Activated CD4-positive, alpha-beta T cell treated with anti-CD3 and anti-CD28 coated beads, Interleukin-2, amount 50 U/mL, for 16 hours (primary cell): ENCODE results near the gene LTA.

Experiments used
- DNase-seq: peaks from one replicate; pipeline ENCODE4 v3.0.0-alpha.2; 2020

The LTA gene, protein sequence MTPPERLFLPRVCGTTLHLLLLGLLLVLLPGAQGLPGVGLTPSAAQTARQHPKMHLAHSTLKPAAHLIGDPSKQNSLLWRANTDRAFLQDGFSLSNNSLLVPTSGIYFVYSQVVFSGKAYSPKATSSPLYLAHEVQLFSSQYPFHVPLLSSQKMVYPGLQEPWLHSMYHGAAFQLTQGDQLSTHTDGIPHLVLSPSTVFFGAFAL

DNA sequence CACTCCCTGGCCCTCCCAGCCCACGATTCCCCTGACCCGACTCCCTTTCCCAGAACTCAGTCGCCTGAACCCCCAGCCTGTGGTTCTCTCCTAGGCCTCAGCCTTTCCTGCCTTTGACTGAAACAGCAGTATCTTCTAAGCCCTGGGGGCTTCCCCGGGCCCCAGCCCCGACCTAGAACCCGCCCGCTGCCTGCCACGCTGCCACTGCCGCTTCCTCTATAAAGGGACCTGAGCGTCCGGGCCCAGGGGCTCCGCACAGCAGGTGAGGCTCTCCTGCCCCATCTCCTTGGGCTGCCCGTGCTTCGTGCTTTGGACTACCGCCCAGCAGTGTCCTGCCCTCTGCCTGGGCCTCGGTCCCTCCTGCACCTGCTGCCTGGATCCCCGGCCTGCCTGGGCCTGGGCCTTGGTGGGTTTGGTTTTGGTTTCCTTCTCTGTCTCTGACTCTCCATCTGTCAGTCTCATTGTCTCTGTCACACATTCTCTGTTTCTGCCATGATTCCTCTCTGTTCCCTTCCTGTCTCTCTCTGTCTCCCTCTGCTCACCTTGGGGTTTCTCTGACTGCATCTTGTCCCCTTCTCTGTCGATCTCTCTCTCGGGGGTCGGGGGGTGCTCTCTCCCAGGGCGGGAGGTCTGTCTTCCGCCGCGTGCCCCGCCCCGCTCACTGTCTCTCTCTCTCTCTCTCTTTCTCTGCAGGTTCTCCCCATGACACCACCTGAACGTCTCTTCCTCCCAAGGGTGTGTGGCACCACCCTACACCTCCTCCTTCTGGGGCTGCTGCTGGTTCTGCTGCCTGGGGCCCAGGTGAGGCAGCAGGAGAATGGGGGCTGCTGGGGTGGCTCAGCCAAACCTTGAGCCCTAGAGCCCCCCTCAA lies at the start of gene LTA:
TSS of gene LTA (plus strand) at position 249 of the 871 bp plus-strand sequence. CDS start at position 703, 454 bp downstream.
- peak; percentile 87 for DNase-seq

DNA sequence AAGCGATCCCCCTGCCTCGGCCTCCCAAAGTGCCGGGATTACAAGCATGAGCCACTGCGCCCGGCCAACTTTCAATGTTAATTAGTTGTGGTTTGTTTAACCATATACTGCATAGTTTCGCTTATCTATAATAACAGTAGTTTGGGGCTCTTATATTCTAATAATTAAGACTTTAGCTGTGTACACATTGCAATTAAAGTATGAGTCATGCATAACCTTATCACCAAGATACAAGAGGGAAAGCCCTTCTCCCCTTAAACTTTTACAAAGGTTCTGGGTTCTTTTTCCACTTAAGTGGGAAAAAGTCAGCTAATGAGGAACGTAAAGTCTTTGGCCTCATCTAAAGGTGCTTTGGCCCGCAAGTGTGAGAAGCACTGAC lies 46.5 kb upstream of the LTA start:
- DNase-seq, result no peak

DNA sequence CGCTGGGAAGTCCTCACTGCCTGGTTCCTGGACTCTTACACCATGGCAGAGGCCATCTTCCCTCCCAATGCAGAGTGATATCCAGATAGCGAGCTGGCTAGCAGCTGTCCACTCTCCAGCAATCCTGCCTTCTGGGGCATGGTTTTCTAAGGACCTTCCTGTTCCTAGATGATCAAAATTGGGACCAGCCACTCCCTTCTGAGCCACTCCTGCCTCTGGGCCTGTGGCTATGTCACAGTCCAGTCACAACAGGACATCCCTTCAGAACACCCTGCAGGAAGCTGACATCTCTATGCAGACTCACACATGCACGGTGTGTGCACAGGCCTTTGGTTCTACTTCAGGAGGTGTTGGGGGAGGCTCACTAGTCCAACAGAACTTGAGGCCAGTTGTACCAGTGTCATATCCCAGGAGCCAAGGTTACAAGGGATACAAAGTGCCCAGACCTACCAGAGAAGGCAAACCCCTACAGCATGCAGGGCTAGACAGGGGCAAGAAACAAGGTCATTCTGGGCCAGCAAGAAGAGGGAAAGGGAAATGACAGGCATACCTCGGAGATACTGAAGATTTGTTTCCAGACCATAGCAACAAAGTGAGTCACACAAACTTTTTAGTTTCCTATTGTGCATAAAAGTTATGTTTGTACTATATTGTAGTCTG lies 46.0 kb upstream of the LTA start:
- no peak for DNase-seq

DNA sequence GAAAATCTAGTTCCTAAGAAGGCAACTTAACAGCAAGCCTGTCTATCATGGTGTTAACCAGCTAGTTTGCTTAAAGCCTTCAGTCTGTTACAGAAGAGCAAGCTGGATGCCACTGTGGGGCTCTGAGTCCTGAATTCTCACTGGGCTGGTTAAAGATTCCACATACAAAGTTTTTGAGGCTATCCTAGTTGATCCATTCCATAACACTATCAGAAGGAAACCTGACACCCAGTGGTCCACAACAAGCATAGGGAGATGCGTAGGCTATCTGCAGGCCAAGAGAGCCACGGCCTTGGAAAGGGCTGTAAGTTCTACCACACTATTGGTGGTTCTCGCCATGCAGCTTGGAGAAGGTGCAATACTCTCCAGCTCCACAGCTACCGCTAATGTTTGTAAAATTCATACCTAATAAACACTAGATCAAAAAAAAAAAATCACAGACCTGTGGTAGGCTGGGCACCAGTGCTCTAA lies 43.7 kb upstream of the LTA start:
- no peak for DNase-seq

DNA sequence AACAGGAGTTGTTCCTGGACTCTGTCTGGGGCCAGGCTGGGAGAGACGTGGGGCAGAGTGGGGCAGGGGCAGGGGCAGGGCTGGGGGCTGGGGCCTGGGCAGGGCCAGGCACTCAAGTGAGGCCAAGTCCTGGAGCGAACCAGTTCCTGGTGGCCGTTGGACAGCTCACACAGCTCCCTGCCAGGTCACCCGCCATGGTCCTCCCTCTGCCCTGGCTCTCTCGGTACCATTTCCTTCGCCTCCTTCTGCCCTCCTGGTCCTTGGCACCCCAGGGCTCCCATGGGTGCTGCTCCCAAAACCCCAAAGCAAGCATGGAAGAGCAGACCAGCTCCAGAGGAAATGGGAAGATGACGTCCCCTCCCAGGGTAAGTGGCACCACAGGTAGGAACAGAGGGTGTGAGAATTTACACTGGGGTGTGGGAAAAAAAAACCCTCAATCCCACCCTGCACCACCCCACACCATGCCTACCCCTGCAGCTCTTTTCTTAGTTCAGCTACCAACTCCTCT lies 43.2 kb upstream of the LTA start, which contains the start of gene MCCD1:
TSS of gene MCCD1 (plus strand) at position 142 of the 508 bp plus-strand sequence. CDS start at position 195, 53 bp downstream.
- DNase-seq, result no peak

DNA sequence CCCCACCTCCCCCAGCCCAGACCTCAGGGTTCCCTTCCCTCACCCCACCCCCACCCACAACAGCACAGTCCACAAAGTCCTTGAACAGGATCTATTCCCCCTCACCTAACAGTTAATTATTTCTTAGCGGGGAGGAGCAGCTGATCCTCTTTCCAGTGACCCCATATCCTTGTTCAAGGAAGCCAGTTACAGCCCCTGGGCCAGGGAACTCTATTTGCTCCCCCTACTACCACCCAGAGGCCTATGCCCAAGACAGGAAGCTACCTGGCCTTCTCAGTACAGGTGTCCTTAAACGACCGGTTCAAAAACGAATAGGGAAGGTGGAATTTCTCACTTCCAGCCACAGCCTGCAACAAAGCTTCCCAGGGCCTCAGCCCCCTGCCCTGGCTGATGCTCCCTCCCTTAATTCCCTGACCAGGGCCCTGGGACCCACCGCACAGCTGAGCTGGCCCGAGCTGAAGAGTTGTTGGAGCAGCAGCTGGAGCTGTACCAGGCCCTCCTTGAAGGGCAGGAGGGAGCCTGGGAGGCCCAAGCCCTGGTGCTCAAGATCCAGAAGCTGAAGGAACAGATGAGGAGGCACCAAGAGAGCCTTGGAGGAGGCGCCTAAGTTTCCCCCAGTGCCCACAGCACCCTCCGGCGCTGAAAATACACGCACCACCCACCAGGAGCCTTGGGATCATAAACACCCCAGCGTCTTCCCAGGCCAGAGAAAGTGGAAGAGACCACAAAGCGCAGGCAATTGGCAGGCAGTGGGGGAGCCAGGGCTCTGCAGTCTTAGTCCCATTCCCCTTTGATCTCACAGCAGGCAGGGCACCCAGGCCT lies 42.5 kb upstream of the LTA start:
- DNase-seq, result no peak

DNA sequence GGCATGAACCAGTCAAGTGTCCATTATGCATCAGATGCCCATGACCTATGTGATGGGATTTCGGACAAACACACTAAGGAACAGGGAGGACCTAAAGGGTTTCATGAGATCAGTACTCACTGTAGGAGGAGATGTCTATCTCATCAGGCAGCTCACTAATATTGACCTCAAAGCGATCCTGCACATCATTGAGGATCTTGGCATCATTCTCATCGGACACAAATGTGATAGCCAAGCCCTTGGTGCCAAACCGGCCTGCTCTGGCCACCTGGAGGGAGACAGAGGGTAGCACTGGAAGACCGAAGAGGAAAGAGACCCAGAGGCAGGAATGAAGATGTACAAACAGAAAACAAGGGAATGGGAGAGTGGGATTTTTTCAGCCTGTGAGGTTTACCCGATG lies 41.4 kb upstream of the LTA start:
- DNase-seq, result no peak

DNA sequence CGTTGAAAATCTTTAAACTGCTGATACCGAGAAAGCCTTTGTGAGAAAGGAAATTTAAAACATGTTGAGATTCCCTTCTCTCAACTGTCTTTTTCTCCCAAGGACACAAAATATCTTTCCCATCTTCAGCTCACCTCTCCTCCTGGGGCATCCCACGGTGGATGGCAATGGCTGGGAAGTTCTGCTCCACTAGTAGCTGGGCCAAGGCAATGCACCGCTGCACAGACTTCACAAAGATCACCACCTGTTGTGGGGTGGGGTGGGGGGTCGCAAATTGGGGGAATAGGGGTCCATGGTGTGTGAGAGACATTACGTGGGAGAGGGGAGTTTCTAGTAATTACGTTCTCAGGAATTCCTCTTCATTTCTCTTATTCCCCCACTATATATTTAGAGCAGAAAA lies 40.9 kb upstream of the LTA start:
- DNase-seq, result no peak

DNA sequence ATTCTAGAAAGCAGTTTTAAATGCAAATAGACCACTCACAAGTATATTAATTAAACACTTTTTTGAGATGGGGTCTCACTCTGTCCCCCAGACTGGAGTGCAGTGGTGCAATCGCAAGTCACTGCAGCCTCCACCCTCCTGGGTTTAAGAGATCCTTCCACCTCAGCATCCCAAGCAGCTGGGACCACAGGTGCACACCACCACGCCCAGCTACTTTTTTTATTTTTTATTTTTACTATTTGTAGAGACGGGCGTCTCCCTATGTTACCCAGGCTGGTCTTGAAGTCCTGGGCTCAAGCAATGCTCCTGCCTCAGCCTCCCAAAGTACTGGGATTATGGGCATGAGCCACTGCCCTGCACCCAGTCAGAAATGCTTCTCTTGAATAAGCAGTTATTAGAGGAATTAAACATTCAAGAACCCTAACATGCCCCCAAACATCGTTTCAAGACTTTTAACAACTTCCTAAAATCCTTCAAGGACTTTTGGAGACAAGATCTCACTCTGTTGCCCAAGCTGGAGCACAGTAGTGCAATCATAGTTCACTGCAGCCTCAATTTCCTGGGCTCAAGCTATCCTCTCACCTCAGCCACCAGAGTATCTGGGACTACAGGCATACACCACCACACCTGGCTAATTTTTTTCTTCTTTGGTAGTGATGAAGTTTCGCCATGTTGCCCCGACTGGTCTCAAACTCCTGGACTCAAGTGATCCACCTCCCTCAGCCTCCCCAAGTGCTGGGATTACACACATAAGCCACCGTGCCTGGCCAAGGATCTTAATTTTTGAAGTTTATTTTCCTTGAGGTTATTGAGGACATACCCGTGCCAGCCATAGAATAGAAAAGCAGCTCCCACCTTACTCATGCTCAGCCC lies 40.1 kb upstream of the LTA start:
- no peak for DNase-seq

DNA sequence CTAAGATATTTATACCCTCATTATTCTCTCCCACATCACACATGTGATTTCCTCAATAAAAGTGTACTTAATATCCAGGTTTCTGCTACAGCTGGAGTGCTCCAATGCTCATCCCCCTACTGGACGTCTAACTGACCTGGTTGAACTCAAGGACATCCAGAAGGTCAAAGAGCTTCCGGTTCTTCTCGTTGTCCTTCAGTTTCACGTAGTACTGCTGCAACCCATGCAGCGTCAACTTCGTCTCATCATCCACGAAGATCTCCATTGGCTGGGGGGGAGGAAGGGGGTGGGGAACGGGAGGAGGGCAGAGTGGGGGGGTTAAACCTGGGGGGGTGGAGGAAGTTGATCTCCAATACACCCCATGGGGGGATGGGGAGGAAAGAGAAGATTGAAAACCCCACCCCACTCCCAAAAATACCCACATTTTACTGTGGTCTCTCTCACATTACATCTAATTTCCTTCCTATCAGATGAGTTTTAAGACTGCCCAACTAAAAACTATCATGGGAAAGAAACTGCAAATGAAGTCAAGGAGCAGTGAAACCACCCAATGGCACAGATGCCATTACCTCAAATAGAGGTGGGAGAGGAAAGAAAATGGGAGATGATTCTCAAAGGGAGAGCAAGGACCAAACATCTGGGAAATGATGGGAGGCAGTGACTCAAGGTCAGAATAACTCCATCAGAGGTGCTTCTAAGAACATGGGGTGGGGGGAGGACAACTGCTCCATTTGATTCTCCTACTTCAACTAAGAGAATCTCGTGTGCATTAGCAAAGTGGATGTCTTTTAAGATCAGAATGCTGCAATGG lies 39.2 kb upstream of the LTA start:
- DNase-seq, result no peak

DNA sequence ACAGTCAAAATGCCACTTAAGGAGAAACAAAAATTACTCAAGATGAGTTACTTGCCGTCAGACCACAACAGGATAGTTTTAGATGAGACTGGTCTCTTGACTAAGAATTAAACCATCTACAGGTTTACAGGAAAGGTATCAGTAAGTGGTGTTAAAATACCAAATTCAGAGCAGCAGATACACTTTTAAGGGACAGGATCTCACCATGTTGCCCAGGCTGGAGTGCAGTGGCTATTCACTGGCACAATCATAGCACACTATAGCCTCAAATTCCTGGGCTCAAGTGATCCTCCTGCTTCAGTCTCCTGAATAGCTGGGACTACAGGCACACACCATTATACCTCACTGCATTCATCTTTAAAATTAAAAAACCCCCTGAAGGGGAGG lies 38.6 kb upstream of the LTA start:
- DNase-seq, result peak; percentile 25

DNA sequence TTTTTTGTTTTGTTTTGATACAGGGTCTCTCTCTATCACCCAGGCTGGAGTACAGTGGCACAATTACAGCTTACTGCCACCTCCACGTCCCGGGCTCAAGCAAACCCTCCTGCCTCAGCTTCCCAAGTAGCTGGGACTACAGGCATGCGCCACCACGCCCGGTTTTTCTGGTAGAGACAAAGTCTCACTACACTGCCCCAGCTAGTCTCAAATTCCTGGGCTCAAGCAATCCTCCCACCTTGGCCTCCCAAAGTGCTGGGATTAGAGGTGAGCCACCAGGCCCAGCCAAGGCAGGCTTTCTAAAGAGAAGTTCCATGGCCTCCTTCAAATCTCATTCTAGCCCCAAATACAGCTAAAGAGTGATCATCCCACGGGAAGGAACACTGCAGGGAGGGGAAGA lies 38.1 kb upstream of the LTA start:
- no peak for DNase-seq

DNA sequence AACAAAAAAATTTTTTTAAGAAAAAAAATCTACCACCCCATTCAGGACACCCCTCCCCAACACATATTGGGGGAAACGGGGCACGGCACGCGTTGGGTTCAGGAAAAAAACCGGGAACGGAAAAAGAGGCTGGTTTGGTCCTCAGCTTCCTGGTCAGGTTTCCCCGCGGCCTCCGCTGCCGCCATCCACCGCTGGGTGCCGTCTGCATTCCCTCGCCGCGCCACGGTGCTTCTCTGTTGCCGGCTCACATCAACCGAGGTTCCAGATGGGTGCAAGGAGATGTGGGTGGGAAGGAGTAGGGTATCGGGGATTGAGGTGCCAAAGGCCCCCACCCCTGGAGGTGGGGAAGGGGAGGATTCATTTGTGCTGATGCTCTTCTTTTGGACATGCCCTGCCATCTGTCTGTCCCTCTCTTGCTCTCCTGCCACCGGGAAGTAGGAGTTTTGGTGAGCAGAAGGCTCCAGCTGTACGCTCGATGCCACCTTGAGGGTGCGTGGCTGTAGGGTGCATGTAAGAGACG lies 37.5 kb upstream of the LTA start:
- no peak for DNase-seq

DNA sequence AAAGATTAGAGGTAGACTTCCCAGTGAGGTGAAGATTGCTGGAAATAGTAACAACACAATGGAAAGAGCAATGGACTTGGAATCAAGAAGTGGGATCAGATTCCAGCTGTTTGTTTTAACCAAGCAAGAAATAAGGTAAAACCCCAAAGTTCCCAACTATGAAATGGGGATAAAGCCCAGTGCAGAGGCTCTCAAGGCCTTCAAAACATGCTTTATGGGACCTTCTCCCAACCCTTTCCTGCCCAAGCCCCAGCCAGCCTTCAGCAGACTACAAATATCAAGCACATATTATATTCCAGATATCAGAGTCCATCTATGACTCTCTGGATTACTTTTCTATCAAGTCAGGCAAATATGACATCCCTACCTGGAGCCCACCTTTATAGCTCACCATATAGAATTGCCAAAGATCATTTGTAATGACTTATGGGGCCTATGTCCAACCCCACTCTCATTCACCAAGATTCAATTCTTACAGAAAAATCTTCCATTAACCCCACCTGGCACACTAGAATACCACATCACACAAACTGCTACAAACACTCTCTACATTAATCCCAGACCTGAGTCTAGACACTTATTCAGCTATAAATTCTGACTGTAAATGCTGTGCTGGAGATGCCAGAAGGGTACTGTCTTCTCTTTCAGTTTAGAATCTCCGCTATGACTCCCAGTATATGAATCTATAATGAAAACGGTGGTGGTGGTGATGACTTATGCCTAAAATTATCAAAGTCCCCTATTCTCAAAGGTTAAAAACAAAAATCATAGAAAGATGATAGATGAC lies 36.4 kb upstream of the LTA start:
- DNase-seq, result no peak

DNA sequence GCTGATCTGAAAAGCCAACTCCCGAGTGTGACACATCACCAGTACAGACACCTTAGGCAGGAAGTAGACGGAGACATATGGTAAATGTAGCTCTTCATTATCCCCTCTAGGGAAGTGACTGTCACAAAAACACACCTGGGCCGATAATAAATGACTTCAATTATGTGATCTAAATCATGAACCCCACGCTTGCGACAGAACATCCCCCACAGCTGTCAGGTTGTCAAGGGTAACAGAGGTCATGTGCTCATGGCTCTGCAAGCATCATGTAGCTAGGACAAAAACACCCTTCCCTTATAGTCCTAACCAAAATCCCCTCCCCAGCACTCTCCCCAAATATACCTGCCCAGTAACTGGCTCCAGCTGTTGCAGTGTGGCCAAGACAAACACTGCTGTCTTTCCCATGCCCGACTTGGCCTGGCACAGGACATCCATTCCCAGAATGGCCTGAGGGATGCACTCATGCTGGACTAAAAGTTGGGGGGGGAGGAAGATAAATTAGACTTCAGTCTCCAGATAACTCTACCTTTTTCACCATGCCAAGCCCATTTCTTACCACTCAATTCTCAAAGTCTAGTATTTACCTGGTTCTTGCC lies 33.2 kb upstream of the LTA start:
- DNase-seq, result no peak

DNA sequence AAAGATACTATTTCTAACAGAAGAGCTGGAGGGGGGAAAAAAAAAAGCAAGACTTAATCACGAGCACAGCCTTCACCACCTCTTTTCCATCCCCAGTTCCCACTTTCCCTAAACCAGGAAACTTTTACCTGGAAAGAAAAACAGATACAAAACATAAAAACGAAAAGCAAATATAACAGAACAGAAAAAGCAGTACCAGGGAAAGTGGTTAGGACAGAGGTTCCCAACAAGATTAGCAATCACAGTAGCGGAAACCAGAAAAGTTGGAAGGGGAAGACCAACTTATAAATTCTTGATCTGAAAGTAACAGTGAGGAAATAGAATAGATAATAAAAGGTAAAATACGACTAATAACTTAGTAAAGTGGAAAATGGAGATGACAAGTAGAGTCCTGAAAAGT lies 31.4 kb upstream of the LTA start:
- no peak for DNase-seq

DNA sequence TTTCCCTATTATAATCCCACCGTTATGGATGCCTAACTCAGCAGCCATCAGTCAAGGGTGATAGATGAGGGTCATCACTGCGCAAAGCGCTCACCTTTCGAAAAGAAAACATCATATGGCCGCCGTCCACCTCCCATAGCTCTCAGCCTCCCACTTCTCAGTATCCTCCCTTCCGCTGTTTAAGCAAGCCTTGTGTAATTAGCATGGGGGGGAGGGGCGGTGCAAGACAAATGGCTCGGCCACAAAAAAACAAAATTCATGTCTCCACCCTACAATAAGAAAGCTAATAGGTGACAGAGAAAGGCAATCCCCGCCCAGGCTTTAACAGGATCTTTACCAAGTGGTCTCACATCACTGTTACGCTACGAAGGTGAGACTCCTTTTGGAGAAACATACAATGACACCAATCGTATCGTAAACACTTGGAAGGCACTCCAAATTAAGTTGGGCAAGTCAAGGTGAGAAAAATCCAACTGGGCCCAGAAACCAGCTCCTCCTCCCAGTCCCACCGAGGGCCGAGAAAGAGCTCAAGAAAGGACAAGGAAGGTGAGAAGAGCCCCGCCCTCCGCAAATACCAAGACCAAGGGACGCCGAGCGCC lies 30.9 kb upstream of the LTA start:
- peak; percentile 74 for DNase-seq

DNA sequence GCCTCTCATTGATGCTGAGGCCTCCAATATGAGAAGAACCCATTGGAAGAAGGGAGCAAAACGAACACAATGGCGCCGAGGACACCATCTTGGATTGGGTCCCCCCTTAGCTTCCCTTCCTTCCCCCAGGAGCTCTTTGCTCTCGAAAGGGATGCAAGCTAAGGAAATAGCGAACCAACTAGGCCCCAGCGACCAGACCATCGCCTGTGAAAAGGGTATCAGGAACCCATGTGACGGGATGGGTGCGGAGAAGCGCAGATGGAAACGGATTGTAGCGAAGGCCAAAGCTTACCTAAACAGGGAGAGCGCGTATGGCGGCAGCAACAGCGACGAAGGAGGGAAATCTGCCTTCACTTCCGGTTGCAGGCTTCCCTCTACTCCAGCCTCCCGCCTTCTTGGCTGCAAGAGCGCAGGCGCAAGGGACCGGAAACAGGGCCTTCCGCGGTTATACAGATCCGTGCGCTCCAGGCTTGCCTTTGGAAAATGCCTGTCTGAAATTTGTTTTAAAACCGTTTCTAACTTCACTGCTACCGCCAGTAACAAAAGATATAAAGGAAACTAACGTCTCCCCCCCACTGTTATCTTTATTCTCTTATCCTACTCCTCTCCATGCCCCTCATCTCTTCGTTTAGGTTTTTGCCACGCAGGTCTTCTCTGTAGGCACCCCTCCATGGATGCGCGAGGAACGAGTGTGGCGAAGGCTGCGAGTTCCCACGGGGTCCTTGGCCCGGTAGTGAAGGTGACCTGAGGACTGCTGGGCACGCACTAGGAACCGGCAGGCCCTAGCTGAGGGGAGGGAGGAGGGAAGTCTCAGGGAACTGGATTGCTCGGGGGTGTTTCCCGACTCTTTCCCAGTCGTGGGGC lies 30.2 kb upstream of the LTA start, which contains the start of gene DDX39B:
TSS of gene DDX39B (minus strand) at position 346 of the 864 bp plus-strand sequence. CDS start 1,471 bp downstream, outside the sequence.
- DNase-seq, result peak; percentile 97
